ENCODE measurements around the gene KHK.

GRCh38 chr2:27126252-27126710 is 39.7 kb downstream of the KHK start:
- TF ChIP-seq GATA2 (IDR thresholded peaks at IDR 0.05; ENCODE audit: low read depth, low read length) (no peak), GATA3 (IDR thresholded peaks at IDR 0.05; ENCODE audit: low read depth, low read length) (no peak)
